Measurements from ENCODE around the gene LARP6. TPM values are rescaled to one million over a fixed set of nuclear protein-coding genes. Genes with fewer than 3 reads are reported as not detected.
A peak's percentile ranks its signal among the peaks of the same experiment; 100 is the strongest.

The LARP6 gene
- total and polyA plus RNA-seq, 4 donors, result 4.2 to 8.7 (median 6.8) TPM

GRCh38 chr15:70794596-70795310, 59.2 kb downstream of the LARP6 start:
- Histone ChIP-seq H3K4me1 (ENCODE audit: control insufficient read depth in 5 of 5, insufficient read depth in 5 of 5, low read length in 5 of 5) (peaks cover 0 to 10% (median 2%) of the 10 kb centered on the region in 5 donors), H3K9me3 (ENCODE audit: control insufficient read depth in 4 of 4, insufficient read depth in 3 of 4, low read length in 3 of 4) (peaks cover 0 to 2% (median 0%) of the 10 kb centered on the region in 4 donors), H3K9ac (ENCODE audit: insufficient read depth in 1 of 2, low read length in 2 of 2) (no peak overlapping the region), H3K36me3 (ENCODE audit: control insufficient read depth in 4 of 4, insufficient read depth in 4 of 4, low read length in 4 of 4) (no peaks in the 10 kb centered on the region), H3K27ac (ENCODE audit: low read depth in 1 of 2, low read length in 1 of 2) (peak overlapping the region in 1 of 2 donors; percentile 60), H3K4me3 (no peak overlapping the region), H3K27me3 (ENCODE audit: control insufficient read depth in 3 of 3, insufficient read depth in 3 of 3, low read length in 2 of 3) (peaks cover 0 to 23% (median 0%) of the 10 kb centered on the region in 3 donors)
- WGBS, 2 donors, result 85 to 93% methylated on average over 12 of the region's 12 CpGs
- no peak for TF ChIP-seq CTCF (IDR thresholded peaks at IDR 0.05; ENCODE audit: control extremely low read depth, extremely low read depth)
- ATAC-seq (ENCODE audit: insufficient read depth, low FRiP score) (no peak), DNase-seq (no peak)

- 82 to 87% methylated on average over 6 of the region's 6 CpGs for WGBS, 2 donors
- peaks cover 0 to 26% (median 0%) of the 10 kb centered on the region in 3 donors for H3K27me3 ChIP-seq (ENCODE audit: control insufficient read depth in 3 of 3, insufficient read depth in 3 of 3, low read length in 2 of 3)
- H3K9me3 ChIP-seq (ENCODE audit: control insufficient read depth in 4 of 4, insufficient read depth in 3 of 4, low read length in 3 of 4), result peaks cover 0 to under 1% (median 0%) of the 10 kb centered on the region in 4 donors
- no peak overlapping the region for H3K27ac ChIP-seq (ENCODE audit: low read depth in 1 of 2, low read length in 1 of 2)
- no peak overlapping the region for H3K9ac ChIP-seq (ENCODE audit: insufficient read depth in 1 of 2, low read length in 2 of 2)
- no peak for DNase-seq
- H3K4me3 ChIP-seq, result no peak overlapping the region
- no peak for ATAC-seq (ENCODE audit: insufficient read depth, low FRiP score)
- TF ChIP-seq CTCF (IDR thresholded peaks at IDR 0.05; ENCODE audit: control extremely low read depth, extremely low read depth), result no peak
- peaks cover 0 to 2% (median 0%) of the 10 kb centered on the region in 5 donors for H3K4me1 ChIP-seq (ENCODE audit: control insufficient read depth in 5 of 5, insufficient read depth in 5 of 5, low read length in 5 of 5)
- no peaks in the 10 kb centered on the region for H3K36me3 ChIP-seq (ENCODE audit: control insufficient read depth in 4 of 4, insufficient read depth in 4 of 4, low read length in 4 of 4)
Measured at GRCh38 chr15:70793694-70794093, 60.3 kb downstream of the LARP6 start.

GRCh38 chr15:70792171-70792573, 61.8 kb downstream of the LARP6 start:
- no peak for TF ChIP-seq CTCF (IDR thresholded peaks at IDR 0.05; ENCODE audit: control extremely low read depth, extremely low read depth)
- WGBS, 2 donors, result 48 to 61% methylated on average over 2 of the region's 2 CpGs
- no peak for DNase-seq

More at GRCh38 chr15:70792171-70792573, 61.8 kb downstream of the LARP6 start:
- no peak overlapping the region for H3K27ac ChIP-seq (ENCODE audit: low read depth in 1 of 2, low read length in 1 of 2)
- H3K36me3 ChIP-seq (ENCODE audit: control insufficient read depth in 4 of 4, insufficient read depth in 4 of 4, low read length in 4 of 4), result no peaks in the 10 kb centered on the region
- H3K9ac ChIP-seq (ENCODE audit: insufficient read depth in 1 of 2, low read length in 2 of 2), result no peak overlapping the region
- peaks cover 0 to 19% (median 0%) of the 10 kb centered on the region in 3 donors for H3K27me3 ChIP-seq (ENCODE audit: control insufficient read depth in 3 of 3, insufficient read depth in 3 of 3, low read length in 2 of 3)
- H3K4me1 ChIP-seq (ENCODE audit: control insufficient read depth in 5 of 5, insufficient read depth in 5 of 5, low read length in 5 of 5), result peaks cover 0 to 2% (median 0%) of the 10 kb centered on the region in 5 donors
- no peaks in the 10 kb centered on the region for H3K9me3 ChIP-seq (ENCODE audit: control insufficient read depth in 4 of 4, insufficient read depth in 3 of 4, low read length in 3 of 4)
- no peak overlapping the region for H3K4me3 ChIP-seq
- no peak for ATAC-seq (ENCODE audit: insufficient read depth, low FRiP score)

All from lung (tissue), 12 donors.